GM19193 (cell line): ENCODE data around the gene TIGD1.

Source experiments
- POLR2A ChIP-seq: IDR thresholded peaks from 4 replicates; pipeline ENCODE4 v1.6.1; 2011; ENCODE audit not compliant: insufficient read depth, insufficient read length; ENCODE audit errors: extremely low read depth

Gene TIGD1

DNA sequence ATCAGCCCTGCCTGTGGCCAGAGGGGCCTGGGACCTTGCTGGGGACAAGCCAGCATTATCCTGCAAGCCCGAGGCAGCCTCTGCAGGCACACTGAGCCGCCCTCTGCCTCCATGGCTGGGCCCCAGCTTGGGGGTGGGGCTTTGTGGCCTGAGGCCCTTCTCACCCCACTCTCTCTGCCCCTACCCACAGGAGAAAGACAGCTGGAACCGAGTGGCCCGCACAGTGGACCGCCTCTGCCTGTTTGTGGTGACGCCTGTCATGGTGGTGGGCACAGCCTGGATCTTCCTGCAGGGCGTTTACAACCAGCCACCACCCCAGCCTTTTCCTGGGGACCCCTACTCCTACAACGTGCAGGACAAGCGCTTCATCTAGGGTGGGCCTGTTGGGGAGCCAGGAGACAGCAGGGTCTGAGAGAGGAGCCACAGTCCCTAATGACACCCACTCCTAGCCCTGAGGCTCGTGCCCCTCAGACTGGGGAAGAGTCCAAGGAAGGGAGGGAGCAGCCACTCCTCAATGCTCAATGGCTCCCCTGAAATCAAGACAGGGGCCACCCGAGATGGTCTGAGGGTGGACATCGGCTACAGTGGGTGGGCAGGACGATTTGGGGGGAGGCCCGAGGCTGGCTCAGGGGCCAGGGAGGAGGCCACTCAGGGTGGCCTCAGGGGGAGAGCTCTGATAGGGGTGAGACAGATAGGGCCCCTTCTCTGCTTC, 15.3 kb downstream of the TIGD1 start:
- TF ChIP-seq POLR2A, result no peak

DNA sequence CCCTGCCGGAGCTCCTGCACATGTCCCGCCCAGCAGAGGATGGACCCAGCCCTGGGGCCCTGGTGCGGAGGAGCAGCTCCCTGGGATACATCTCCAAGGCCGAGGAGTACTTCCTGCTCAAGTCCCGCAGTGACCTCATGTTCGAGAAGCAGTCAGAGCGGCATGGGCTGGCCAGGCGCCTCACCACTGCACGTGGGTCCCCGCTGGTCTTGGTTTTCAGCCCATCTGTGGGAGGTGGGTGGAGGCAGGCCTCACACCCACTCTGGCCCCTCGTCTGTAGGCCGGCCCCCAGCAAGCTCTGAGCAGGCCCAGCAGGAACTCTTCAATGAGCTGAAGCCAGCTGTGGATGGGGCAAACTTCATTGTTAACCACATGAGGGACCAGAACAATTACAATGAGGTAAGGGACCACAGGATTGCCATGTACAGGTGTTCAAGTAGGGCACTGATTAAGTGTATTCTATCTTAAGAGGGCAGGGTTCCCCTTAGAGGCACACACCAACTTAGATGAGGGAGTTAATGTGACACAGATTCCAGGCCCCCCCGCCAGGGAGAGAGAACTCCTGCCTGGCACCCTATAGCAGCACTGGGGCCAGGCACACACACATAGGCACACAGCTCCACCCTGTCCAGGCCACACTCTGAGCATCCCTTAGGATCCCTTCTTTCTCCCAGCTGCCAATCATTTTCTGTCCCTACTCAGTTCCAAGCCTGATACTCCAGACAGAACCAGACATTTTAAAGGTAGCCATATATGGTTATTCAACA, 16.2 kb downstream of the TIGD1 start:
- TF ChIP-seq POLR2A, result no peak

DNA sequence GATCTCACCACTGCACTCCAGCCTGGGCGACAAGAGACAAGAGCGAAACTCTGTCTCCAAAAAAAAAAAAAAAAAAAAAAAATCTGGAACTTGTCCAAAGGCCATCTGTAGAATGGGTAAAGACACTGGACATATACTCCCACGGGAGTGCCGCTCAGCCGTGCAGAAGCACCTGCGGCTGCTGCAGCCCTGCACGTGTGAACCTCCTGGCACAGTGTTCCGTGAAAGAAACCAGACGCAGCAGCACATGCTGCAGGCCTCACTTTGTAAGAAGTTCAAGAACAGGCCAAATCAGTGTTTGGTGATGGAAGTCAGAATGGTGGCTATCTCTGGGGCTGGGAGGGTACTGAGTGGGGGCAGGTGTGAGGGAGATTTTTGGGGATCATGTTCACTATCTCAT, 17.9 kb downstream of the TIGD1 start:
- TF ChIP-seq POLR2A, result no peak

DNA sequence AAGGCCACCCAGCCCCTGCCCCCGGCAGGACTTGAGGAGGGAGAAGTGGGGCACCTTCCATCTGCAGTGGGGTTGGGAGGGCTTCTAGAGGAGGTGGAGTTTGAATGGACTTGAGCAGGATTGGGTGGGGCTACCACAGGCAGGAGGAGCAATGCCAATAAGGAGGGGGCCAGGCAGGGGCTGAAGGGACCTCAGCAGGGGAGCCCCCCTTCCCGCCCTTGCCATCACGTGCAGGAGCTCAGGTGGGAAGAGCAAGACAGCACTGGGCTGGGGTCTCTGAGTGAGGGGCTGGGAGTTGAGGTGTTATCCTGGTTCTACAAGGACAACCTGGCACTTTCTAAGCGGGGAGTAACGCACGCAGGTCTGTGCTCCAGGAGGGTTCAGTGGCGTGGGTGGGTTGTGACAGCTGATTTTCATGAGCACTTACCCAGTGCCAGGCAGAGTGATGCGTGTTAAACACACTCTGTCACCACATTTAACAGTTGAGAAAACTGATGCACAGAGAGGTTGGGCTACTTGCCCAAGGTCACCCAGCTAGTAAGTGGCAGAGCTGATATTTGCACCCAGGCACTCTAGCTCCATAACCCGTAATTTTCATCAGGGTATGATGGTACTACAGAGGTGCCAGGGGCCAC, 19.6 kb downstream of the TIGD1 start:
- no peak for TF ChIP-seq POLR2A

DNA sequence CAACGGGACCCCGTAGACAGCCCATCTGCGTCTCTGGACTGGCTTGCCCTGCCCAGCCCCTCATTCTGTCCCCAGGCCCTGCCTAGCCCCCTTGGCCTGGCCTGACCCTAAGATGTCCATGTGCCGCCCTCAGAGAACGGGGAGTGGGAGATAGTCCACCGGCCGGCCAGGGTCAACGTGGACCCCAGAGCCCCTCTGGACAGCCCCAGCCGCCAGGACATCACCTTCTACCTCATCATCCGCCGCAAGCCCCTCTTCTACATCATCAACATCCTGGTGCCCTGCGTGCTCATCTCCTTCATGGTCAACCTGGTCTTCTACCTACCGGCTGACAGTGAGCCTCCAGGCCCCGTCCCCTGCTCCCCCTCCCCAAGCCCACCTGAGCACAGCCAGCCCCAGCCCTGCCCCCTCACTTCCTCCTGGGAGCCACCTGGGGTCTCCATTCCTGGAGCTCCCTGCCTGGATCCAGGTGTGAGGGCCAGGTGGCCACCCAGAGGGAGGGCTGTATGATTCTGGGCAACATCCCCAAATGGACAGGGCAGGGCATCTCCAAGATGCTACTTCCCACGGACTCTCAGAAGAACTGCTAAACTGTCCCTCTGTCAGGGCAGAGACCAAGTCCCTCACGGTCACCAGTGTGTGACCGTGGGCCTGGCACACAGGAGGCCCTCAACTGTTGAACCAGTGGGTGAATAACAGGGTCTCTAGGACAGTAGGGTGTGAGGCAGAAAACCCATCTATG, 20.4 kb downstream of the TIGD1 start:
- no peak for TF ChIP-seq POLR2A

DNA sequence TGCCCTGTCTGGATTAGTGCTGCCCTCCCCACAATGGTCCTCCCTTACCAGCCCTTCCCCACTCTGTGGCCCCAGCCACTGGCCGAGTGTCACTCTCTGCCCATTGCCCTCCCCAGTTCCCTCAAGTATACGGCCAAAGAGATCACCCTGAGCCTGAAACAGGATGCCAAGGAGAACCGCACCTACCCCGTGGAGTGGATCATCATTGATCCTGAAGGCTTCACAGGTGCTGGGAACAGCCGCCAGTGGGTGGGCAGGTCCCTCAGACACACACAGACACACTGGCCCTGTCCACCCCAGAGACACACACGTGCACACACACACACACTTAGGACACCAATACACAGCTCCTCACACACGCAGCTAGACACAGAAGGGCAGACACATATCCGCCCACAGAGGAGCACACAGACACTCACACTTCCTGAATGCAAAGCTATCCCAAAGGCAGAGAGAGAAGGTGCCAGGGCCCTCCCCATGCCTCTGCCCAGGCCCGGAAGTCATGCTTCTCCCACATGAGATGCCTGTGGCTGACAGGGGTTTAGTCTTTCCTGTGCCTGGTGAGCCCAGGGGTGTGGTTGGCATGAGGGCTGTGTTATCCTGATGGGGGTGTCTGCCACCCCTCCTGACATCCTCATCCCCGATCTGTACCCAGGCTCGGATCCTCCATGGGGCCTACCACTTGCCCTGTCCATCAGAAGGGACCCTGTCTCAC, 21.5 kb downstream of the TIGD1 start:
- TF ChIP-seq POLR2A, result no peak

DNA sequence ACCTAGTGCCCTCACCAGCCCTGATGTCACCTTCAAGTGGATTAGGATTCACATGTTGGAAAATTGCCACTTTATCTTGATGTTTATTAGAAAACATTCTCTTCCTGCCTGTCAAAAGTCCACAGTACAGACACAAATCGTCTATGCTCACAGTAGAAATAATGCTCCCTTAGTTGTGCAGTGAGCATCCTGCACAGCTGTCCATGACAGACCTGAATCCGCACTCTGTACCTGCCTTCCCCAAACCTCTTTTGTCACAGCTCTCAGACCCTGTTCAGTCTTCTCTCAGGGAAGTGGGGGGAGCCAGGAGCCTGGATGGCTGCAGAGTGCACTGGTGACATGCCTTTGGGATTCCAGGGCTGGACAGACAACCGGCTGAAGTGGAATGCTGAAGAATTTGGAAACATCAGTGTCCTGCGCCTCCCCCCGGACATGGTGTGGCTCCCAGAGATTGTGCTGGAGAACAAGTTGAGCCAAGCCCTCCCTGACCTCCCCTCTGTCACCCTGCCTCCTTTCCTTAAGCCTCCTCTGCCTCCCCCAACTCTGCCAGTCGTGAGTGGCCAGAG, 22.4 kb downstream of the TIGD1 start:
- TF ChIP-seq POLR2A, result no peak

DNA sequence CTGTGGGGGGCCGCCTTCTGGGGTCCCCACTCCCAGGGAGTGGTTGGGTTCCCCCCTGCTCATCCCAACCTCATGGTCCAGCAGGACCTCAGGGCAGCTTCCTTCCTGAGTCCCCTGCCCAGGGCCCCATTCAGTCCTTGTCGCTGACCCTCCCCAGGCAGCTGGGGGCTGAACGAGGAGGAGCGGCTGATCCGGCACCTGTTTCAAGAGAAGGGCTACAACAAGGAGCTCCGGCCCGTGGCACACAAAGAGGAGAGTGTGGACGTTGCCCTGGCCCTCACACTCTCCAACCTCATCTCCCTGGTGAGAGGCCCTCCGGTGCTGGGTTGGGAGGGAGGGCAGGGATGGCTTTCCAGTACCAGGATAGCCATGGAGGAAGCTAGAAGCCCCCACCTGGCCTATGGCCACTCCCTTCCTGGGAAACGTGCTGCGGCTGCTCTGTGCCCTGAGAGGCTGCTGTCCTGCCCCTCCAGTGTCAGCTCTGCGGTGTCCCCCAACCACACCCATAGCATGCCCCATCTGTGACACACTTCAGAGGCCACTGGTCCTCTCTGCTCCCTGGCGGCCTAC, 23.9 kb downstream of the TIGD1 start:
- TF ChIP-seq POLR2A, result no peak

DNA sequence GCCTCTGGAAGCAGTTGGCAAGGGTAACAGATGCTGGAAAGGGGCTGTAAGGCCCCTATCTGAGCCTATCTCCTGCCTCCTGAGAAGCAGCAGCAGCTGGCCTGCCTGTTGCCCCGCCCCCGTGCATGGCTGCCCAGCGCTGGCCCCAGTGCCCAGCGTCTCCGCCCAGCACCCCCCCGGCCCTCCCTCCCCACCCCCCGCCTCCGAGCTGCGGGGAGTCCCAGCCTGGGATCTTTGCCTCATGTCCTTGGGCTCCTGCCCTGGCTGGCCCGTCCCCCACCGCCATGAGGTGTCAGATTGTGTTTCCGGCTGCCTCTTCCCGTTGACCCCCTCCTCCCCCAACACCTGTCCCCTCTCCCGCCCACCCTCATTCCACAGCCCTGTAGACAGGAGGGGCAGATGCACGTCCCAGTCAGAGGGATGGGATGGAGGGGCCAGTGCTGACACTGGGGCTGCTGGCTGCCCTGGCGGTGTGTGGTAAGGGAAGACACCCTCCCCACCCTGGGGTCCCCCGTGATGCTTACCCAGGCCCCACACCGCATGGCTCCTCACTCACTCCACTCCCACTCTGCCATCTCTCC, 24.5 kb downstream of the TIGD1 start, which contains the start of gene CHRND:
Gene CHRND, plus strand, starts transcription at position 370 of the 581 bp plus-strand sequence. Its CDS starts 56 bp downstream, at position 426.
- TF ChIP-seq POLR2A, result no peak

DNA sequence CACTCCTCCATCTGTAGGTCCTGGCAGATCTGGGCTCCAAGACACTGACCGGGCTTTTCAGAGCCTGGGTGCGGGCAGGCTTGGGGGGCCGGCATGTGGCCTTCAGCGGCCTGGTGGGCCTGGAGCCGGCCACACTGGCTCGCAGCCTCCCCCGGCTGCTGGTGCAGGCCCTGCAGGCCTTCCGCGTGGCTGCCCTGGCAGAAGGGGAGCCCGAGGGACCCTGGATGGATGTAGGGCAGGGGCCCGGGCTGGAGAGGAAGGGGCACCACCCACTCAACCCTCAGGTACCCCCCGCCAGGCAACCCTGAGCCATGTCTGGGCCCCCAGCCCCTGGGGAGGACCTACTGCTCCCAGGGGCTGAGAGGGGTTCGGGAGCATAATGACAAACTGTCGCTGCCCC, 25.2 kb downstream of the TIGD1 start:
- no peak for TF ChIP-seq POLR2A

DNA sequence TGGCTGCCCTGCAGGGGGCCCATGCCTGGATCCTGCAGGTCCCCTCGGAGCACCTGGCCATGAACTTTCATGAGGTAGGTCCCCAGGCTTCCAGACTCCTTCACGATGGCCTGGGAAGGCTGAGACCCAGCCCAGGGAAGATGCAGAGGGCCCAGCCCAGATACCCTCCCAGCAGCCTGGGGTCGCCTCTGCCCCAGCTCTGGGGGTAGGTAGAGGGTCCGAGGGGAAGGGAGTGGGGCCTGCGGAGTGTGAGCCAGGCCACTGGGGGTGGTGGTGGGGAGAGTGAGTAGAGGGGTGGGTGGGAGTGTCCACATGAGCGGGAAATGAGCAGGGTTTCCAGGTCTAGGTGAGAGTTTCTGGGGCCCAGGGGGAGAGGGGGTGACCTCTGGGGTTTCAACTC, 25.6 kb downstream of the TIGD1 start:
- TF ChIP-seq POLR2A, result no peak

DNA sequence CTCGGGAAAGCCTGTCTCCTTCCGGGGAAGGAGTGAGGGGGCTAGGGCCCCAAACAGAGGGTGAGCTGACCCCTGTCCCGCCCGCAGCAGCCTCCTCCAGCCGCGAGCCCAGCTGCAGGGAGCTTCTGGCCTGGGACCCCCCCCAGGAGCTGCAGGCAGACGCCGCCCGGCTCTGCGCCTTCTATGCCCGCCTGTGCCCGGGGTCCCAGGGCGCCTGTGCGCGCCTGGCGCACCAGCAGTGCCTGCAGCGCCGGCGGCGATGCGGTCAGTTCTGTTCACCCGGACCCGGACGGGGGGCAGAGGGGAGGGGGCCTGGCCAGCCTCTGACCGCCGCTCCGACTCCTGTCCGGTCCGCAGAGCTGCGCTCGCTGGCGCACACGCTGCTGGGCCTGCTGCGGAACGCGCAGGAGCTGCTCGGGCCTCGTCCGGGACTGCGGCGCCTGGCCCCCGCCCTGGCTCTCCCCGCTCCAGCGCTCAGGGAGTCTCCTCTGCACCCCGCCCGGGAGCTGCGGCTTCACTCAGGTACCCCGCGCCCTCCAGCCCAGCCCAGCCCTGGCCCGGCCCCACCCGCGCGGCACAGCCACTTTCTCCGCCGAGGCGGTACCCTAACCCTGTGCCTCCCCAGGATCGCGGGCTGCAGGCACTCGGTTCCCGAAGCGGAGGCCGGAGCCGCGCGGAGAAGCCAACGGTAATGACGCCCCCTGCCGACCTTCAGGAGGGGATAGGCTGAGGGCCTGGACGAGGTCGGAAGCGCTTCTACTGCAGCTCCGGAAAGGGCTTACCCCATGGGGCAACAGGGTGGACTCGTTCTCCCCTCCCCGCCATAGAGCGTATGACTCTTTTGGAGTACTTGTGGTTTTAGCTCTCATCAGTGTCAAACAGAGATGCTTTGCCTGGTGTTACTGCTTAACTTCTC, 26.4 kb downstream of the TIGD1 start:
- TF ChIP-seq POLR2A, result no peak

DNA sequence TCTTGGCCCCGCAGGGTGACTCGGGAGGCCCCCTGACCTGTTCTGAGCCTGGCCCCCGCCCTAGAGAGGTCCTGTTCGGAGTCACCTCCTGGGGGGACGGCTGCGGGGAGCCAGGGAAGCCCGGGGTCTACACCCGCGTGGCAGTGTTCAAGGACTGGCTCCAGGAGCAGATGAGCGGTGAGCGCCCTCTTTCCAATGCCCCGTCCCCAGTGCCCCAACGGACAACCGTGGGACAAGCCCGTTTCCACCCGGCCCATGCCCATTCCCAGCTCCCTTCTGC, 27.0 kb downstream of the TIGD1 start:
- no peak for TF ChIP-seq POLR2A

DNA sequence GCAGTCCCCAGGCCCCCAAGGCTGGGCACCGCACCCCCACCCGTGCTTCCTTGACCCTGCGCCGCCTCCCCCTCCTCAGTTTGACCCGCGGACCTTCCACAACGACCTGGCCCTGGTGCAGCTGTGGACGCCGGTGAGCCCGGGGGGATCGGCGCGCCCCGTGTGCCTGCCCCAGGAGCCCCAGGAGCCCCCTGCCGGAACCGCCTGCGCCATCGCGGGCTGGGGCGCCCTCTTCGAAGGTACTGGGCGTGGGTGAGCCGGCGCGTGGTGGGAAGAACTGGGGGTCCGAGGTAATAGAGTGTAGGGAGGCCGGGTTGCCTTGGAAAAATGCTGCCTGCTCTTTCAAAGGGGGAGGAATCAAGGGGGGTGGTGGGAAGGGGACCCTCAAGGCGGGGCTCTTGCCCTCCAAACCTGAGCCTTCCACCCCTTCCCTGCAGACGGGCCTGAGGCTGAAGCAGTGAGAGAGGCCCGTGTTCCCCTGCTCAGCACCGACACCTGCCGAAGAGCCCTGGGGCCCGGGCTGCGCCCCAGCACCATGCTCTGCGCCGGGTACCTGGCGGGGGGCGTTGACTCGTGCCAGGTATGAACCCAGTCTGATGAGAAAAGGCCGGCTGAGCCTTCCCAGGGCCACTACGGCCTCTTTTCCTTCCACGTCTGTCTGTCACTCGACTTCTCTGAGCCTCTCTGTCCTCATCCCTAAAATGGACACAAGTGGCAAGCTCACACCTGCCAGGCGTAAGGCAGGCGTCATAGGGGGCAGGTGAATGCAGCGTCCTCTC, 27.5 kb downstream of the TIGD1 start:
- TF ChIP-seq POLR2A, result no peak
